Suprapubic skin (tissue), 4 donors: ENCODE data around the gene CYFIP2.

Source experiments
- CTCF ChIP-seq, 2 donors: fragments of 200-600 bp in 1 of 2; fragments of 450-650 bp in 1 of 2; sonication (generic) in 1 of 2; IDR thresholded peaks; one replicate each; pipeline ENCODE4 v1.5.1; 2016 to 2019; ENCODE audit warnings: antibody characterized with exemption in 2 of 2, mild to moderate bottlenecking in 1 of 2, moderate library complexity in 1 of 2
- EP300 ChIP-seq: sonication (generic); formaldehyde crosslinking; IDR thresholded peaks from one replicate; pipeline ENCODE4 v1.6.1; 2017; ENCODE audit warnings: antibody characterized with exemption
- POLR2A ChIP-seq, 2 donors: fragments of 450-650 bp; IDR thresholded peaks; one replicate each; pipeline ENCODE4 v1.6.1; 2017; ENCODE audit warnings: antibody characterized with exemption in 2 of 2, mild to moderate bottlenecking in 2 of 2, moderate library complexity in 2 of 2
- POLR2AphosphoS5 ChIP-seq, 3 donors: sonication (generic); formaldehyde crosslinking; IDR thresholded peaks; one replicate each; pipeline ENCODE4 v1.6.1; 2017; ENCODE audit warnings: antibody characterized with exemption in 3 of 3

- TF ChIP-seq CTCF (IDR thresholded peaks at IDR 0.05), result no peak
- TF ChIP-seq POLR2A (IDR thresholded peaks at IDR 0.05), result no peak
- TF ChIP-seq POLR2AphosphoS5 (IDR thresholded peaks at IDR 0.05), result no peak
- TF ChIP-seq EP300, result no peak
These were observed 85.2 kb downstream of the CYFIP2 start for GRCh38 chr5:157350939-157351801.
